Fibroblast of peridontal ligament (primary cell): ENCODE measurements around the gene CEP192.
A peak's percentile ranks its signal among the peaks of the same experiment; 100 is the strongest.
"Not testable (repeated sequence)": the region's sequence is repeated elsewhere in the genome, so short reads cannot be mapped to it uniquely, and the experiment has no call there.

Experiments
- DNase-seq: peaks from one replicate; pipeline ENCODE4 v3.0.0-alpha.2; 2010; ENCODE audit errors: extremely low read depth

Gene CEP192, protein sequence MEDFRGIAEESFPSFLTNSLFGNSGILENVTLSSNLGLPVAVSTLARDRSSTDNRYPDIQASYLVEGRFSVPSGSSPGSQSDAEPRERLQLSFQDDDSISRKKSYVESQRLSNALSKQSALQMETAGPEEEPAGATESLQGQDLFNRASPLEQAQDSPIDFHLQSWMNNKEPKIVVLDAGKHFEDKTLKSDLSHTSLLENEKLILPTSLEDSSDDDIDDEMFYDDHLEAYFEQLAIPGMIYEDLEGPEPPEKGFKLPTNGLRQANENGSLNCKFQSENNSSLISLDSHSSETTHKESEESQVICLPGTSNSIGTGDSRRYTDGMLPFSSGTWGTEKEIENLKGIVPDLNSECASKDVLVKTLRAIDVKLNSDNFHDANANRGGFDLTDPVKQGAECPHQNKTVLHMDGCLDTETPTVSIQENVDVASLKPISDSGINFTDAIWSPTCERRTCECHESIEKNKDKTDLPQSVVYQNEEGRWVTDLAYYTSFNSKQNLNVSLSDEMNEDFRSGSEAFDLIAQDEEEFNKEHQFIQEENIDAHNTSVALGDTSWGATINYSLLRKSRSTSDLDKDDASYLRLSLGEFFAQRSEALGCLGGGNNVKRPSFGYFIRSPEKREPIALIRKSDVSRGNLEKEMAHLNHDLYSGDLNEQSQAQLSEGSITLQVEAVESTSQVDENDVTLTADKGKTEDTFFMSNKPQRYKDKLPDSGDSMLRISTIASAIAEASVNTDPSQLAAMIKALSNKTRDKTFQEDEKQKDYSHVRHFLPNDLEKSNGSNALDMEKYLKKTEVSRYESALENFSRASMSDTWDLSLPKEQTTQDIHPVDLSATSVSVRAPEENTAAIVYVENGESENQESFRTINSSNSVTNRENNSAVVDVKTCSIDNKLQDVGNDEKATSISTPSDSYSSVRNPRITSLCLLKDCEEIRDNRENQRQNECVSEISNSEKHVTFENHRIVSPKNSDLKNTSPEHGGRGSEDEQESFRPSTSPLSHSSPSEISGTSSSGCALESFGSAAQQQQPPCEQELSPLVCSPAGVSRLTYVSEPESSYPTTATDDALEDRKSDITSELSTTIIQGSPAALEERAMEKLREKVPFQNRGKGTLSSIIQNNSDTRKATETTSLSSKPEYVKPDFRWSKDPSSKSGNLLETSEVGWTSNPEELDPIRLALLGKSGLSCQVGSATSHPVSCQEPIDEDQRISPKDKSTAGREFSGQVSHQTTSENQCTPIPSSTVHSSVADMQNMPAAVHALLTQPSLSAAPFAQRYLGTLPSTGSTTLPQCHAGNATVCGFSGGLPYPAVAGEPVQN (N-terminal part only)

DNA sequence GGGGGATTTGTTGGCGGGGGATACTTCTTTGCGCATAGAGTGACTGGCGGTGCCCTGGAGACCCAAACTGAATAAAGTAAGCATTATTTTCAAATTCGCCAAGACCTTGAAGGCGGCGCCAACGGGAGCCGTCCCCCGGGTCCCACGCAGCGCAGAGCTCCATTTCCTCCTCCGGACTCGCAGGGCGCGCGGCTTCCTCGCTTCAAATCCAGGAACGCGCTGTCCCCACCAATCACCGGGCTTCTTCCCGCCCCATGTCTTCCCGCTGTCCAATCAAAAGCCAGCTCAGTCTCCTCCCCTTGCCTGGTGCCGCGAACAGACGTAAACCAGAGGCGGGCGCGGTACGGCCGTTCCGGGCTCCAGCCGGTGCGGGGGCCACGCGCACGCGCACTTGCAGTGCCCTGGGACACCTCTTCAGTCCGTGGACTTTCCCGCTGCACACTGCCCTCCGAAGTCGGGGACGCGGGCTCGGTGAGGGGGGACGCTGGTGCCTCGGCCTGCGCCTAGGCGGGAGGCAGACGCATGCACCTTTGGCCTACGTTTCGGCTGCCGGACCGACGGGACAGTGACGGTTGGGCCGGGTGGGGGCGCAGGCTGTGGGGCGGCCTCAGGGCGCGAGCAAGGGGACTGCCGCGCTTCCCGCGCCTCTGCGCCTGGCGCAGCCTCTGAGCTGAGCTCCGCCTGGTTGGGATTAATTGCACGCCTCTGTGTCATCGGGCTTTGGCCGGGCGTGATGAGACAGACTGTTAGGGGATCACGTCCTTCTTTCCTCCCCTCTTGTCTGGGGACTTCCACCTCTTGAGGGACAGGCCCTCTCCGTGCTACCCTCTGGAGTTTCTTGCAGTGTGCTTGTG is at the start of gene CEP192:
Gene CEP192 (plus strand): TSS at position 396 of the 854 bp plus-strand sequence. CDS start 8,063 bp downstream, outside the sequence.
- DNase-seq, result peak; percentile 98

DNA sequence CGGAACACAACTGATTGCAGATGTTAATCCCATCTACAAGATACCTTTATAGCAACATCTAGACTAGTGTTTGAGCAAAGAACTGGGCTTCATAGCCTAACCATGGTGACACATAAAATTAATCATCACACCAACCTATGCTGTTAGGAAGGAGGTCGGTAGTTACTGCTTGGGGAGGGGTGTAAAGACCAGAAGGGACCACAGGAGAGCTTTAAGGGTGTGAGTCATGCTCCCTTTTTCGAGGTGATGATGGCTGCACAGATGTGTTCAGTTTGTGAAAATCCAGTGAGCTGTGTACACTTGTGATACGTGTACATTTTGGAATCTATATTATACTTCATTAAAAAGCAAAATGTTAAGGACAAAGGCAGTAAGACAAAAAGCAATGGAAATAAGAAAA is 47.9 kb upstream of the CEP192 start:
- no peak for DNase-seq

DNA sequence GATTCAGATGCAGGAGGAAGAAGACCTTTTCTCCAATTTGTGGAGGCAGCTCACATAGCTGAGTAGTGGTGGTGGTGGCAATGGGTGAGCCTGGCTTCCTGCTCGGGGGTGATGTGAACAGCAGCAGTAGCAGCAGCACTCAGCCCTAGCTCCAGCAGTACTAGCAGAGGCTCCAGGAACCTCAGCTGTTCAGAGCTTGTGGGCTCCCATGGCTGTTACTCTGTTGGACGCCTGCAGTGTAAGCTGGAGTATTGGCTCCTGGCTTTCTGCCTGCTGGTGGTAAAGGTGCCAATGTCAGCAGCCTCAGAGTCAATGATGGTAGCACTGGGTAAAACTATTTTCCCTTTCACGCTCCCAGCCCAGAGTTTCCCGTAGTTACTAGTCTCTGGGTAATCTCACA is 46.5 kb upstream of the CEP192 start:
- DNase-seq, result peak; percentile 64

DNA sequence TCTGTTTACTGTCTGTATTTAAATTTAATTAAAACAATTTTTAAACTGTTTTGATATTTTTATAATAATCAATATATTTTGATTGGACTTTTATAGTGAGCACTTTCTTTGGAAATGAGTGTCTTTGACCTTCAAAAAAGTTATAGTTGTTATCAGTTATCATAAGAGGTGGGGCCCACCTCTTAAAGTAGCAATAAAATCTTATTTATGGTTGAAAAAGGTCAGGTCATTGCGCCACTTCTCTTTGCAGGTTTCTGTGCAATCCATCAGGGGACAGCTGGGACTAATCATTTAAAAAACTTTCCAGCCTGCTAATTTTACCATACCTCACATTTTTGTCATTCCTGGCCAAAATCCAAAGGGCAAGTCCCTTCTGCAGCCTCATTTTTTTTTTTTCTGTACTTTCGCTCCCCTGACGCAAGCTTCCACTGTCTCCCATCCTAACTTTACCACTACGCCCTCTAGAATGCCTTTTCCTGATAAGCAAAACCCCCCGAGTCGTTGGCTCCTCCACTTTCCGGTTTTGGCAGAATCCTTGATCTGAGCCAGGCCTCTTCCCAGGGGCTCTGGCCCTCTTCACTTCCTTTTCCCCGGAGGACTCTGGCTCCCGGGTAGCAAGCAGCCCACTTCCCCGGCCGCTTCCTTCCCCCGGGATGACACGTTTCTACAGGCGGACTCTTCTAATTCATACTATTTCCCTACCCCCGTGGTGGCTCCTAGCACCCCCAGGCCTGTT is 44.4 kb upstream of the CEP192 start:
- peak; percentile 92 for DNase-seq

DNA sequence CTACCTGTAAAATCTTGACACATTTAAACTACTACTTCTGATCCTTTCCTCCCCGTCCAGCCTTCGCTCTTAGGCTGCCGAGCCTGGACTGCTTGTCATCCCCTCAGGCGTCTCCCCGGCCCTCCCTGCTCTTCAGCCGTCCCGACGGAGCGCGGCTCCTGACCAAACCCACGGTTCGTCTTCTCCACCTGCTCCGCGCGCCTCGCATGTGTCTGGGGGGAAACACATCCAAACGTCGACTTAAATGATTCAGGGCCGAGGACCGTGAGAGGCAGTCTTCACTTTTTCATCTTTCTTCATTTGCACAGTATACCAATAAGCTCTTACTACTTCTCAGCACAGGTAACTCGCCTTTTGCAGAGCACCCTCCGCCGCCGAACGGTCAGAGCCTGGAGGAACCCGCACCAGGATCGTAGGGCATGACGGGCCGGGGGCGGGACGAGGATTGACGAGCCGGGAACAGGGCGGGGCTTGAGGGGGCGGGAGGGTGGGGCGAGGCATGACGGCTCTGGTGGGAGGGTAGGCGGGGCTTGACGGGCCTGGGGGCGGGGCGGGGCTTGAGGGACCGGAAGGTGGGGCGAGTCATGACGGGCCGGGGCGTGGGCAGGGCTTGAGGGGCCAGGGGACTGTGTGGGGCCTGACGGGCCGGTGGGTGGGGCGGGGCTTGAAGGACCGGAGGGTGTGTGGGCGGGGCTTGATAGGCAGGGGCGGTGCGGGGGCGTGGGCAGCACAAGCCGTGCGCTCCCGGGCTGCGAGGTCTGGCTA is 43.7 kb upstream of the CEP192 start, which contains the start of gene SEH1L:
Gene SEH1L (plus strand): TSS at position 727 of the 765 bp plus-strand sequence. CDS start 111 bp downstream, outside the sequence.
- peak; percentile 97 for DNase-seq

DNA sequence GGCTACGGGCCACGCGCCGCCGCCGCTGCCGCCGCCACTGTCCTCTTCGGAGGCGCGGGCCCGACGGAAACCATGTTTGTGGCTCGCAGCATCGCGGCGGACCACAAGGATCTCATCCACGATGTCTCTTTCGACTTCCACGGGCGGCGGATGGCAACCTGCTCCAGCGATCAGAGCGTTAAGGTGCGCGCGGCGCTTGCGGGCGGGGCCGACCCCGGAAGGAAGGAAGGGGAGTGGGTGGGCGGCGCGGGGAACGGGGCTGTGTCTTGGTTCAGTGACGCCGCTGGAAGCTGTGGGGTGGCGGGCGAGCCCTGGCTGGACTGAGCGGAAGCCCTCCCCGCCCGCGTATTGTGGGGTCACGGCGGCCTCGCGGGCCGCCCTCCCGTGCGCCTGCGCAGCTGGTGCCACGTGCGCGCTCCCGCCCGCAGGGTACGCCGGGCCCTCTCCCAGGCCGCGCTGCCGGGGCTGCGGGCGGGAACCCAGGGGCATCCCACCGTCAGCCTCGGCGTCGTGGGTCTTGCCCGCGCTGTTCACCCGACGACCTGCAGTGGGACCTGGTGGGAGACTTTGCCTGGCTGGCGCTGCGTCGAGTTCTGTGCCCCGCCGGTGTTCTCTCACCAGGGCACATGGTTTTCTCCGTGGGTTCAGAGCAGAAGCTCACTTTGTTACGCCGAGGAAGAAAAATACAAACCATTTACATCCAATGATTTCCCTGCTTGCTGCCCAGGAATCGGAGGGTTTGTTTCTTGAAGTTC is 42.9 kb upstream of the CEP192 start:
- peak; percentile 82 for DNase-seq

DNA sequence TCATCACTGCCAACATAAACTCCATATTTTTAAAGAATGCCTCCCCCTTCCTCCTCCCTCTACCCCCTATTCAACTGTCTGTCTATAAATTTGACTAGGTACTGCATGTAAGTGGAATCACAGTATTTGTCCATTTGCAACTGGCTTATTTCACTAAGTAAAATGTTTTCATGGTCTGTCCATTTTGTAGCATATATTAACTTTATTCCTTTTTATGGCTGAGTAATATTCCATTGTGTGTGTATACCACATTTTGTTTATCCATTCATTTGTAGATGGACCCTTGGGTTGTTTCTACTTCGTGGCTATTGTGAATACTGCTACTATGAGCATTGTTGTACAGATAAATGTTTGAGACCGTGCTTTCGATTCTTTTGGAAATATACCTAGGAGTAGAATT is 32.7 kb upstream of the CEP192 start:
- no peak for DNase-seq

DNA sequence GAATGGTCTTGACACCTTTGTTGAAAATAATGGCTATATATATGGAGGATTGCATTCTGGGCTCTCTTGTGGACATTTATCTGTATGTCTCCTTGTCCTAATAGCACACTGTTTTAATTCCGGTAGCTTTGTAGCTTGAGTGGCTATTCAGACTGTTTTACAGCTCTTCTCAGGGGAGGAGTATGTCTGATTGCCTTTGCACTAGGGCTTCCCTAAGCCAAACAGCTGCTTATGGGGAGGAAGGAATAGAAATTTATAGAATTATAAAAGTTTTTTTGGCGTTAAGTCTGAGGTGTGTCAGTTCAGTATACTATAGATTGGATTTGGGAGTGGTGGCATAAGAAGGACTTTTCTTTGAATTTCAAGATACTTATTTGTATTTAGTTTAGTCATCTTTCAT is 30.8 kb upstream of the CEP192 start:
- no peak for DNase-seq

DNA sequence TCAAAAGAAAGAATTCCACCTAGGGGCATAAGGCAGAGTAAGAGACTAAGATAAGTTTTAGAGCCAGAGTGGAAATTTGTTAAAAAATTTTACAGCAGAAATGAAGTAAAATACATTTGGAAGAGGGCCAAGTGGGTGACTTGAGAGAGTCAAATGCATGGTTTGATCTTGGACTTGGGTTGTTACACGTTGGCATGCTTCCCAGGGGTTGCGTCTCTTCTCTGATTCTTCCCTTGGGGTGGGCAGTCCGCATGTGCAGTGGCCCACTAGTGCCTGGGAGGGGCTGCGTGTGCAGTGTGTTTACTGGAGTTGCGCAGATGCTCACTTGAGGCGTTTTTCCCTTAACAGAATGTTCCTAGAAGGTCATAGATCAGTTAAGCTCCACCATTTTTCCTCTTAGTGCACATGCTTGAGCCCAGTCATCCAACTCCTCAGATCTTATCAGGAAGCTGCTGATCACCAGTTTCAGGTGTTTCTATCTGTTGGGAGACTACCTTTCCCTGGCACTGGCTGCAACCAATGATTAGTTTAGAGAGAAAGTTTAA is 30.2 kb upstream of the CEP192 start:
- peak; percentile 18 for DNase-seq

DNA sequence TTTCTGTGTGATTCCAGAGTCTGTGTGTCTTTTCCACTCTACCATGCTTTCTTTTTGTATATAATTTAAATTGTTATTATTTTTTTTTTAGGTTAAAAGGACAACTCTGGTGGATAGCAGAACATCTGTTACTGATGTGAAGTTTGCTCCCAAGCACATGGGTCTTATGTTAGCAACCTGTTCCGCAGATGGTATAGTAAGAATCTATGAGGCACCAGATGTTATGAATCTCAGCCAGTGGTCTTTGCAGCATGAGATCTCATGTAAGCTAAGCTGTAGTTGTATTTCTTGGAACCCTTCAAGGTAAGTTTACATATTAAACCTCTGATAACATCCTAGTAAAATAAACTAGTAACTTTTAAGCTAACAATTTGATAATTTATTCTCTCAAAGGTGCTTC is 28.1 kb upstream of the CEP192 start:
- DNase-seq, result no peak

DNA sequence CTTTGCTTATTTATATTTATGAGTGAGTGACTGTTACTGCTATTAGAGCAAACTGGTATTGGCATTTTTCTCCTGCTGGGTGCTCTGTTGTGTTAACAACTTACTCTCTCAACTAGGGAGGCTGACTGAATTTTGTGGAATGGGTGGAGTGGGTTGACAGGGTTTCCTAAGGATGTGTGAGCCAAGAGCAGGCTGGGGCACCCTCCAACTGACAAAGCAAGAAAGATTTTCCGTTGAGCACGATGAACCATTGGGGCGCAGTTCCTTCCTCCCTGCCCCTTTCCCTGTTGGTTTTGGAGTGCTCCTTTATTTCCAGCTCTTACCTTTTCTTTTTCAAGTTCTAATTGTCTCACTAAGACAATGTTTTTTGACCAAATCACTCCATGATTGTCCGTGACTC is 23.0 kb upstream of the CEP192 start:
- no peak for DNase-seq

DNA sequence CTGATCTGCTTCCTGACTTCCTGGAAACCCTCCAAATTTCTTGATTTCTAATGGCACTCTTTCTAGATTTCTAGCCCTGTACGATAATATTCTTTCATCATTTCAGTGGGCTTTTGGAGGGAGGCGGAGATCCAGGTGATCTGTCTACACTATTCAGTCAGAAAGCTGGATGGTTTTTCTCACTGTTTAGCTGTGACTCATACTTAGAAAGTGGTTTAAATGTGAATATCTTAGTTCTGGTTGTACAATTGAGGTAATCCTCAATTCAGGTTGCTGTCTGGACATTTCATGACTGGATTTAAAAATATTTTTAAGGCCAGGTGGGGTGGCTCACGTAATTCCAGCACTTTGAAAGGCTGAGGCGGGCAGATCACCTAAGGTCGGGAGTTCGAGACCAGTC is 22.5 kb upstream of the CEP192 start:
- DNase-seq, result no peak

DNA sequence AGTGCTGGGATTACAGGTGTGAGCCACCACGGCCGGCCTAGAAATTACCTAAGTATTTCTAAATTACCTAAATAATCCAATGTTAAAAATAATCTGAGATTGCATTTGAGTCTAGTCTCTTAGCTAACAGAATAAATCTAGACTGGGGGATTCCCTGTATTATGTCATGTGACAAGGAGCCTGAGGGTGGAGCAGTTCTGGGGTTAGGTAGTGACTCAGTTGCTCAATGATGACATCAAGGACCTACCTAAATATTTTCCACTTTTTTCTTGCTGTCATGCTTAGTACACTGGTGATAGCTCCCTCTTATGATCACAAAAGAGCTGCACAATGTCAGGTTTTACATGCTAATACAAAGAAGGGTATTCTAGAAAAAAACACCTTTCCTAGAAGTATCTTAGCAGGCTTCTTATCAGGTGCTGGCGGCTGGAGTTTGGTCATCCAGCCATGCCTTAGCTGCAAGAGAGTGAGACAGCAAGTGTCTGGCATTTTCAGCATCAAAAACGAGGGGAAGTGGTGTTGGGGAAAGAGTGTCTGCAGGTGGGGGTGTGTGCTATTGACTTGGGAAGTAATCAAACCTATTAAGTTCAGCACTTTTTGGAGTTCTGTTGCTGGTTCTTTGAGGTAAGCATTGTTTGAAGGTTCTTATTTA is 17.5 kb upstream of the CEP192 start:
- no peak for DNase-seq

DNA sequence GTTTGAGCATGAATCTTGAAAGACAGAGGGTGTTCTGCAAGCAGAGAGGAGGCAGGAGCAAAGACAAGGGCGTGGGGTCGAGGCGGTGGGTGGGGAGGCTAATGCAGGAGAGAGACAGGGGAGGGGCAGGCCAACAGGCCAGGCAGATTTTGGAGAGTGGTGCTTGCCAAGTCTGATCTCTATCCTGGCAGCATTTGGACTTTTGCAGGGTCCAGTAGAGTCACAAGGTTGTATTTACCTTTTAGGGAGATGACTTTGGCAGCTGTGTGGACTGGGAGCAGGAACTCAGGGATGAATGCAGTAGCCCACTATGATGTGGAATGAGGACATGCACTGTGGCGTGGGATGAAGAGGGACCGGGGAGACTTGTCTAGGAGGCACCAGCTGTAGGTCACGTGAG is 15.7 kb upstream of the CEP192 start:
- DNase-seq, result no peak

DNA sequence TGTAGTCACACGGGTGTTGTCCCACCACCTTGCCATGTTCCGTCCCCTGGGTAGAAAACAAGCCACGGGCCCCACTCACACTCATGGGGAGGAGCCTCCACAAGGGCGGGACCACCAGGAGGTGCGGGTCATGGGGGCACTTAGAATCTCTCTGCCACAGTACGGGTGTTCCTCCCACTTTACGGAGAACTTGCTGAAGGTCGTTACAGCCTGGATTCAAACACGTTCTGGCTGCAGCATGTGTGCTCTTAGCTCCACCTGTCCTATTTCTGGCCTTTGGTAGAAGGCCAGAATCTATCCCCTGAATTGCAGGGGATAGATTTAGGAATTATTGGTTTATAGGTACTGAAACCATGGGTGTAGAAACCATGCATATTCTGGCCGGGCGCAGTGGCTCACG is 14.9 kb upstream of the CEP192 start:
- DNase-seq, result no peak

DNA sequence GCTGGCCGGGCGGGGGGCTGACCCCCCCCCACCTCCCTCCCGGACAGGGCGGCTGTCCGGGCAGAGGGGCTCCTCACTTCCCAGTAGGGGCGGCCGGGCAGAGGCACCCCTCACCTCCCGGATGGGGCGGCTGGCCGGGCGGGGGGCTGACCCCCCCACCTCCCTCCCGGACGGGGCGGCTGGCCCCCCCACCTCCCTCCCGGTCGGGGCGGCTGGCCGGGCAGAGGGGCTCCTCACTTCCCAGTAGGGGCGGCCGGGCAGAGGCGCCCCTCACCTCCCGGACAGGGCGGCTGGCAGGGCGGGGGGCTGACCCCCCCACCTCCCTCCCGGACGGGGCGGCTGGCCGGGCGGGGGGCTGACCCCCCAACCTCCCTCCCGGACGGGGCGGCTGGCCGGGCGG is 11.1 kb upstream of the CEP192 start:
- not testable (repeated sequence) for DNase-seq

DNA sequence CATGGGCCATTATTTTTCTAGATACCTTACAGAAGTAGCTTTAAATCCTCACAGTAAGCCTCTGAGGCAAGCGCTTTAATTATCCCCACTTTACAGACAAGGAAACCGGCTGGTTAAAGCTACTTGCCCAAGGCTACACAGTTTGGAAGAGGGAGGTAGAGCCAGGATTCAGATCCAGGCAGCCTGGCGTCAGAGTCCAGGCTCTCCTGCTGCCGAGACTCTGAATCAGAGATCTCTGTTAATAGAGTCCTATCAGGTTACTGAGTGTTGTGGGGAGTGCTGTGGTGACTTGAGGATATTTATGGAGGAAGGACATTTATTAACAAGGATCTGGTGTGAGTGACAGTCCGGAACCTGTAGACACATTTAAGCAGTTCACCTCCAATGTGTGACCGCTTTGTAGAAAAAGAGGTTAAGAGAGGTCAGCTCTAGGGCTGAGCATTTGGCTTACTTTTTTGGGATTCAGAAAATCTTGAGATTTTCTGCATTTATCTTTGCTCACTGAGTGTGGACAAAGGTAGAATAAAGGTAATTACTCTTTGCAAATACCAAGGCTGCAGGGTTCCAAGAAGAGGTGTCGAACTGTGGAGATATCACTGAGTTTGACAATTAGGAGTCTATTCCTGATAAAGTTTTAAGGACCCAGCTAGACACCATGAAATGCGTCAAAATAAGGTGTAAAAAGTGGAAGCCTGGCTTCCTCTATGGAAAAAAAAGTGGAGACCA is 1.6 kb upstream of the CEP192 start:
- no peak for DNase-seq
